Activated CD4-positive, alpha-beta T cell treated with anti-CD3 and anti-CD28 coated beads, Interleukin-2, amount 50 U/mL, for 1 hour (primary cell): ENCODE results near the gene MS4A18.

Experiments used
- DNase-seq: peaks from one replicate; pipeline ENCODE4 v3.0.0-alpha.2; 2020

Gene MS4A18

GRCh38 chr11:60790726-60791125 lies 66.2 kb downstream of the MS4A18 start:
- no peak for DNase-seq

DNA sequence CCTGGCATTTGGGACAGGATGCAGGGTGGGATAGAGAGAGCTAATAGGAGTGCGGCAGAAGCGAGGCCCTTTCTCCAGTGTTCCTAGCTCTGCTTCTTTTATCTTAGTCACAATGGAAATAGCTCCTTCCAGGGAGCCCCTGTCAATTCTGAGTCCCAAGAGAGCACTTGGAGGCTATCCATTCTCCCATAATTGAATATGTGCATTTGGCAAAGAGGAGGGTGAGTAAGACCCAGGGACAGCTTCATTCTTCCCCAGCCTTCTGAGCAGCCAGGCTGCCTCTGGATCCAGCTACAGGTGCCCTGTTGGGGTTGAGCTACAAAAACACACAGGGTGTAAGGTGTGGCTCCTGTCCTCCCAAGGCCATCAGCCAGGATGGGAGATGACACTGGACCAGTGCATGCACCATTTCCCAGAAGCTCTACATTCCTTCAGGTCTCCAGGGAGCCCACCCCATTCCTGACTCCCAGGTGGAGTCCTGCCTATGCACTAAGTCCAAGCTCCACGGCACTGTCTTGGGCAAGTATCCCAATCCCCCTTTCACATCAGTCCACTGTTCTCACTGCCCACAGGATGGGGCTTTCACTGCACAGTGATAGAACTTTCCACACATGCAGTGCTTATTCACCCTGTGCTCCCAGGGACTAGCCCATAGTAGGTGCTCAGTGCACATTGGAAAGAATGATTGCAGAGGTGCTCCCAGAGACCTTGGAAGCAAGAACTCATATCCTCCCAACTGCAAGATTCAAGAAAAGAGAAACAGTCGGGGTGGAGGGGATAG lies 66.8 kb downstream of the MS4A18 start:
- no peak for DNase-seq

DNA sequence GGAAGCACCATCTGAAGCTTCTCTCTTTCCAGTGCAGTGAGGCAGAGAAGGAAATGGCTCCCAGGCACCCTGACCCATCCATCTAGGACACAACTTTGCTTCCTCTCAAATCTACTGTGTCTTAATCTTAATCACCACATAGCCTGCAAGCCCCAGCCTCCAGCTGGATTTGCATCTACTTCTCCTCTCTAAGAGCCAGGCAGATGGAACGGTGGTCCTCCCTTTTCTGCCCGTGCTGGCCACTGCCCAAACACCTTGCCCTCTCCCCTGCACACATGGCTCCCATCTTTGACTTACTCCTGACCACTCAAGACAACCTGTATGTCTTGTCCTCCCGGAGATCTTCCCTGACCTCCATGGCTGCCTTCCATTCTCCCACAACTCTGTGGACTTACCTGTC lies 68.0 kb downstream of the MS4A18 start:
- DNase-seq = no peak
